GM21825 (cell line): ENCODE data around the gene FLT3LG.
A peak's percentile ranks its signal among the peaks of the same experiment; 100 is the strongest.

Experiments used
- ATAC-seq: cut with Tn5 transposase; IDR thresholded peaks from one replicate; pipeline ENCODE4 v1.9.1; 2021; ENCODE audit warnings: mild to moderate bottlenecking, moderate library complexity; ENCODE audit not compliant: unreplicated experiment

Gene FLT3LG

GRCh38 chr19:49487277-49488045 is 13.4 kb downstream of the FLT3LG start, which contains the start of gene RPL13A:
RPL13A (plus strand) TSS chr19:49487608; CDS start chr19:49487630, 22 bp downstream.
- ATAC-seq, result peak; percentile 84

DNA sequence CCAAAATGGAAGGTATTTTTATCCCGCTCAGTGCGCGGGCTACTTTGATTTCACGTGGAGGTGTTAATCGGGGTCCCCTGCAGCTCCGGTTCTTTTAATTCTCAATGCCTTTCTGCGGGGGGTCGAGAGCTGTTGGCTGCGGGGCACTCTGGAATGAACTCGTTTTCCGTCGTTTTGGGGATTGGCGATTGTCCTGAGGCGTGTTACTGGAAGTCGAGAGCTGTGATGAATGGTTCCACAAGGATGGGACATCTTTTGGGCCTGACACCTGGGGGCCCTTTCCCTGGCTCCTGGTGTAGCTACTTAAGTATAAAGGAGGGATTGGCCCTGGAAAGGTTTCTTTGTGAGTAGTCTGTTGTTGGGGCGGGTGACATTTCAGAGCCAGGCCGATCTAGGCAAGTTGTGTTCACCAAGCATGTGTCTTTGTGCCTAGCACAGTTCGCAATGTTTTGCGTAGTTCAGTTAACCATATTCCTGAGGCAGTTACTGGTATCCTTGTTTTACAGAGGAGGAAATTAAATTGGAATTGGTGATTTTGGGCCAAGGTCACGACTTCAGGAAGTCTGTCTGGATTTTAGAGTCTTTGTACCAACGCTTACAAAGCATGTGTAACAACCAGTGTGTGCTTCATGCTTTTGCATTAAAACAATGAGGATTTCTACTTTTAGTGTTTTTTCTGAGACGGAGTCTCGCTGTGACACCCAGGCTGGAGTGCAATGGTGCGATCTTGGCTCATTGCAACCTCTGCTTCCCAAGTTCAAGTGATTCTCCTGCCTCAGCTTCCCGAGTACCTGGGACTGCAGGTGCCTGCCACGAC is 14.2 kb downstream of the FLT3LG start:
- ATAC-seq, result no peak

DNA sequence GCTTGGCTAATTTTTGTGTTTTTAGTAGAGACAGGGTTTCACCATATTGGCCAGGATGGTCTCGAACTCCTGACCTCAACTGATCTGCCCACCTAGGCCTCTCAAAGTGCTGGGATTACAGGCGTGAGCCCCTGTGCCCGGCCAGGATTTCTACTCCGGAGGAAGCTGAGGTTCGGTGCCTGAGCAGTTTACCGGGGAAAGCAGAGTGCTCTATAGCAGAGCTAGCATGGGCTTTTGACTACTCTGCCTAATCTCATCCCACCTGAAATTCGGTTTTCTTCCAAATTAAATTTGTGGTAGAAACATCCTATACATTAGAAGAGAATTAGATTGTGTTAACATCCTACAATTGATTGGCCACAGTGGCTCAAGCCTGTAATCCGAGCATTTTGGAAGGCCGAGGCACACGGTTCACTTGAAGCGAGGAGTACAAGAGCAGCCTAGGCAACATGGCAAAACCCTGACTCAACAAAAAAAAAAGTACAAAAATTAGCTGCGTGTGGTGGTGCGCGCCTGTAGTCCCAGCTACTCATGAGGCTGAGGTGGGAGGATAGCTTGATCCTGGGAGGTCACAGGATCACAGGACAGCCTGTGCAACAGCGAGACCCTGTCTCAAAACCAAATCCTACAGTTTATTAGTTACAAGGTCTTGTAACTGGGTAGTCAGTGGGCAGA is 15.0 kb downstream of the FLT3LG start:
- no peak for ATAC-seq

DNA sequence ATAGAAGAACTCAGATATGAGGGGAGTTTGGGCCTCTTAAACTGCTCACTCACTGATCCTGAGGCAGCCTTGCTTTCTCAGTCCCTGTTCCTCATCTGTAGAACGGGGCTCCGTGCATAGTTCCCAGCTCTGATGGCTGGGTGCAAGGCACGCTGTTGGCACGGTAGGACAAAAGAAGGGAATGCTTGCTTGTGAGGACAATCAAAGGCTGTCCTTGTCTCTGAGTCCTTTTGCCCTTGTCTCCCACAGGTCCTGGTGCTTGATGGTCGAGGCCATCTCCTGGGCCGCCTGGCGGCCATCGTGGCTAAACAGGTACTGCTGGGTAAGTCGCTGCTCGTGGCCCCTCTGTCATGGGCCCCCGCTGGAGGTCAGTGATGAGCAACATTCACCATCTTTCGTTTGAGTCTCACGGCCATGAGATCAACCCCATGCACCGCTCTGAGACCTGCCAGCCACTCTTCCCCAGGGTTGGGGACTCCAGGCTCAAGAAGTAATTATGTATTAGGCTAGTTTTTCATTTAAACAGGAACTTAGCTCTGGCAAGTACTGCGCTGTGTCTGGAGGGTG is 15.7 kb downstream of the FLT3LG start:
- no peak for ATAC-seq

GRCh38 chr19:49490287-49491029 is 16.4 kb downstream of the FLT3LG start:
- ATAC-seq, result no peak

- ATAC-seq, result no peak
Measured at GRCh38 chr19:49491030-49491803, 17.2 kb downstream of the FLT3LG start.

DNA sequence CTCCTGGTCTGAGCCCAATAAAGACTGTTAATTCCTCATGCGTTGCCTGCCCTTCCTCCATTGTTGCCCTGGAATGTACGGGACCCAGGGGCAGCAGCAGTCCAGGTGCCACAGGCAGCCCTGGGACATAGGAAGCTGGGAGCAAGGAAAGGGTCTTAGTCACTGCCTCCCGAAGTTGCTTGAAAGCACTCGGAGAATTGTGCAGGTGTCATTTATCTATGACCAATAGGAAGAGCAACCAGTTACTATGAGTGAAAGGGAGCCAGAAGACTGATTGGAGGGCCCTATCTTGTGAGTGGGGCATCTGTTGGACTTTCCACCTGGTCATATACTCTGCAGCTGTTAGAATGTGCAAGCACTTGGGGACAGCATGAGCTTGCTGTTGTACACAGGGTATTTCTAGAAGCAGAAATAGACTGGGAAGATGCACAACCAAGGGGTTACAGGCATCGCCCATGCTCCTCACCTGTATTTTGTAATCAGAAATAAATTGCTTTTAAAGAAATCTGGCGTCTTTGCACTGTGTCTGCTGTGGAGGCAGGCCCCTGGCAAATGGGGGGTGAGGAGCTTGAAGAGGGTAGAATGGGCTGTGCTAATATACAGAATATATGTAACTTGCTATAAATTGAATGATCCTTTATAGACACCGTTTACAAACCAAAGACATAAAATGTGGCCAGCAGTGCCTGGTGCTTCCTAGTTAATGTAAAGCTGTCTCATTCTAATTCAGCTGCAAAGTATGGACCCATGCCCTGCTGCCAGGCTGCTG is 18.0 kb downstream of the FLT3LG start:
- ATAC-seq, result no peak

DNA sequence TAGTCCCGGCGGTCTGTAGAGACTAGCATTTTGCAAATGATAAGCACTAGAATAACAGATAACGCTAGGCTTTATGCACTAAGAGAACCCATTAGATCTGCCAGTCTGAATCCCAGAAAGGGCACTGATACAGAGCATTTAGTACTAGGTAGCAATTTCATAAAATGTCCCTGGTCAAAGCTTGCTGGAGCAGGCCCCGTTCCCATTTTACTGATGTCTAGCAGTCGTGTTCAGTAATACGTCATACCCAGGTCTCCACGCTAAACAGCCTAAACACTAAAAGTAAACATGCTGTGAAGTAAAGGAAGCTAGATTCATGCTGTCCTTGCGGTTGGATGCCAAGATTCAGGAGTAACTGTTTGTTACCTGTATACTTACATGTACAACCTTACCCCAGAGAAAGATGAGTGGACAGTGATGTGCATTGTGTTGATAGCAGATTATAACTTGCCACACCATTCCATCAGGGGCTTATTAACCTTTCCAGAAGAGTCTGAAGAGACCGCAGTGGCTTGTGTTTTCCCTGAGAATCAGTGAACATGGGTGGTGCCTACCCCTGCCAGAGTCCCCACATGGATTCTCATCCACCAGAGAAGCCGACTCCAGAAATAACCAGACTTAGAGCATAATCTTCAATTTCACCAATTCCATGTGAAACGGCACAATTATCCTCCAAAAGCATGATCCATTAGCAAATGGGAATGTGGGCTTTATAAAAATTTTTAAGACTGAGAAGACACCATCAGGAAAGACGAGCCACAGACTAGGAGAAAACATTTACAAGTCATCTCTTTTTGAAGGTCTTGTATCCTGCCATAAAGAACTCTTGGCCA is 18.8 kb downstream of the FLT3LG start:
- ATAC-seq, result no peak

GRCh38 chr19:49496574-49497008 is 22.6 kb downstream of the FLT3LG start:
- ATAC-seq, result no peak

DNA sequence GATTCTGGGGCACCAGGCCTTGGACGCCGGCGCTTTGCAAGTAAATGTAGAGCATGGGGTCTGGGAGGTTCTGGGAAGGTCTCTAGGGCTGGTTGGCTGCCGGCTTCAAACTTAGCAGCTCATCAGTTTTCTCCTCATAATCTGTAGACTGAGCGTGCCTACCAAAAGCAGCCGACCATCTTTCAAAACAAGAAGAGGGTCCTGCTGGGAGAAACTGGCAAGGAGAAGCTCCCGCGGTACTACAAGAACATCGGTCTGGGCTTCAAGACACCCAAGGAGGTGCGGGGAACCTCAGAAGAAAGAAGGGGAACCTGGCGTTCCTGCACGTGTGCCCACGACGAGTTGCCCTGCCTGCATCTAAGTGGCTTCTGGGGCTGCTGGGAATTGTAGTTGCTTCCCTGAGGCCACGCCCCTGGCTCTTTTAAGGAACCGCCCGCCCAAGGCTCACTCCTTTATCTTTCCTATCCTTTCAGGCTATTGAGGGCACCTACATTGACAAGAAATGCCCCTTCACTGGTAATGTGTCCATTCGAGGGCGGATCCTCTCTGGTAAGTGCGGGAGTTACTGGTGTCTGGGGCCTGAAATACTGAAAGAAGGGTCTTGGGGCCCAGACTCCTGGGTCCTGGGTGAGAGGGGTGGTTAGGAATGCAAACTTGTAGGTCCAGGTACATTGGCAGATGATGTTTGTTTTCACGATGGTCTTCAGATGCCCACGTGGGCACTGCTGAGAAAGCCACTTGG is 23.2 kb downstream of the FLT3LG start:
- ATAC-seq, result no peak

DNA sequence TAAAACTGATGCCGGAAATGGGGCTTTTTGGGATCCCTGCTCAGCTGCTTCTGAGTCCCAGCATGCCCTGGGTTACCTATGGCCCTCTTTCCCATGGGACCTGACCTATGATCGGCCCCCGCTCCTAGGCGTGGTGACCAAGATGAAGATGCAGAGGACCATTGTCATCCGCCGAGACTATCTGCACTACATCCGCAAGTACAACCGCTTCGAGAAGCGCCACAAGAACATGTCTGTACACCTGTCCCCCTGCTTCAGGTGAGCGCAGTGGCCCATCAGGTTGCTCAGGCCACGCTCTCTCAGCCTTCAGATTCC is 23.7 kb downstream of the FLT3LG start:
- no peak for ATAC-seq

GRCh38 chr19:49498475-49498874 is 24.5 kb downstream of the FLT3LG start:
- no peak for ATAC-seq

DNA sequence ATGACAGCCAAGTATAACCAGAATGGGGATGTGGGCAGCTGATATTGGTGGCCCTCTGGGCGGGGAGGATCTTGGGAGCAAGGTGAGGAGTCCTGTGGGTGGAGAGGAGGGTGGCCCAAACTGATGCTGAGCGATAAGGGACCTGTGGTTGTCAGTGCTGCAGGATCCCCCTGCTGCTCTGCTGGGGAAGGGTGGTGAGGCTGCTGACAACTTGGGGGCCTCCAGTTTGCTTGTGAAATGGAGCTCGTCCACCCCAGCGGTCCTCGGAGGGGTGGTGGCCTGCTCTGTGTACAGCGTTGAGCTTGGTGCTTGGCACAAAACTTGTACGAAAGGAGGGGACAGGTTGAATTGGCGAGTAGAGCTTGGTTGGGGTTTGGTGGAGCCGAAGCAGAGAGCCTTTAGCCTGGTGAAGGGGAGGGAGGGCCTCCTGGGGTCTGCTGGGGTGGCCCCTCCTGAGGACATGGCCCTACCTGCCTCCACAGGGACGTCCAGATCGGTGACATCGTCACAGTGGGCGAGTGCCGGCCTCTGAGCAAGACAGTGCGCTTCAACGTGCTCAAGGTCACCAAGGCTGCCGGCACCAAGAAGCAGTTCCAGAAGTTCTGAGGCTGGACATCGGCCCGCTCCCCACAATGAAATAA is 25.1 kb downstream of the FLT3LG start:
- no peak for ATAC-seq

GRCh38 chr19:49502866-49503581 is 29.0 kb downstream of the FLT3LG start:
- ATAC-seq, result no peak

- no peak for ATAC-seq
Measured at GRCh38 chr19:49503582-49503962, 29.6 kb downstream of the FLT3LG start.

GRCh38 chr19:49506575-49507105 is 32.6 kb downstream of the FLT3LG start:
- ATAC-seq, result no peak
